ENCODE data around the gene SLC7A6.

DNA sequence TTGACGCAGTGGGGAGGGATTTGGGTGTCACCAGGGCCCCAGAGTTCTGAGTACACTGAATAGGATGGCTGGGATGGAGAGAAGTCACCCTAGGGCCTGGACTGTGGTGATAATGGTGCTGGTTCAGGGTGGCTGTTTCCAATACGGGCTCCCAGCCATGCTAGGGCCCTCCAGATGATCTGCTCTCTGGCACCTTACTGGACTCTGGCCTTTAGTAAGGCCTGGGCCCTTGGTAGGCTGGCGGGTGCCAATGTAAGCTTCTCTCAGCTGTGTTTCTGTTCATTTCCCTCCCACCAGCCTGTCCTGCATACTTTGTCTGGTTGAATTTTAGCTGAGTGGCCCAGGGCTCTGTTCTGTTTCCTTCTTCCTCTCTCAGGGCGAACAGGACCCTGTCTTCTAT, 16.4 kb upstream of the SLC7A6 start:
- TF ChIP-seq POLR2AphosphoS5 (IDR thresholded peaks at IDR 0.05) (no peak), EP300 (IDR thresholded peaks at IDR 0.05) (no peak), POLR2A (IDR thresholded peaks at IDR 0.05) (no peak)
- TF ChIP-seq, protein P1, sequence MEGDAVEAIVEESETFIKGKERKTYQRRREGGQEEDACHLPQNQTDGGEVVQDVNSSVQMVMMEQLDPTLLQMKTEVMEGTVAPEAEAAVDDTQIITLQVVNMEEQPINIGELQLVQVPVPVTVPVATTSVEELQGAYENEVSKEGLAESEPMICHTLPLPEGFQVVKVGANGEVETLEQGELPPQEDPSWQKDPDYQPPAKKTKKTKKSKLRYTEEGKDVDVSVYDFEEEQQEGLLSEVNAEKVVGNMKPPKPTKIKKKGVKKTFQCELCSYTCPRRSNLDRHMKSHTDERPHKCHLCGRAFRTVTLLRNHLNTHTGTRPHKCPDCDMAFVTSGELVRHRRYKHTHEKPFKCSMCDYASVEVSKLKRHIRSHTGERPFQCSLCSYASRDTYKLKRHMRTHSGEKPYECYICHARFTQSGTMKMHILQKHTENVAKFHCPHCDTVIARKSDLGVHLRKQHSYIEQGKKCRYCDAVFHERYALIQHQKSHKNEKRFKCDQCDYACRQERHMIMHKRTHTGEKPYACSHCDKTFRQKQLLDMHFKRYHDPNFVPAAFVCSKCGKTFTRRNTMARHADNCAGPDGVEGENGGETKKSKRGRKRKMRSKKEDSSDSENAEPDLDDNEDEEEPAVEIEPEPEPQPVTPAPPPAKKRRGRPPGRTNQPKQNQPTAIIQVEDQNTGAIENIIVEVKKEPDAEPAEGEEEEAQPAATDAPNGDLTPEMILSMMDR (IDR thresholded peaks at IDR 0.05) = no peak

Measured in stomach (tissue), 4 donors.